GM18526 (cell line): ENCODE measurements around the gene SCGB1C2.
"Not testable (repeated sequence)": the region's sequence is repeated elsewhere in the genome, so short reads cannot be mapped to it uniquely, and the experiment has no call there.

Experiments used
- POLR2A ChIP-seq: IDR thresholded peaks from 3 replicates; pipeline ENCODE4 v1.6.1; 2011; ENCODE audit not compliant: insufficient read length; ENCODE audit errors: extremely low read depth

SCGB1C2 gene

DNA sequence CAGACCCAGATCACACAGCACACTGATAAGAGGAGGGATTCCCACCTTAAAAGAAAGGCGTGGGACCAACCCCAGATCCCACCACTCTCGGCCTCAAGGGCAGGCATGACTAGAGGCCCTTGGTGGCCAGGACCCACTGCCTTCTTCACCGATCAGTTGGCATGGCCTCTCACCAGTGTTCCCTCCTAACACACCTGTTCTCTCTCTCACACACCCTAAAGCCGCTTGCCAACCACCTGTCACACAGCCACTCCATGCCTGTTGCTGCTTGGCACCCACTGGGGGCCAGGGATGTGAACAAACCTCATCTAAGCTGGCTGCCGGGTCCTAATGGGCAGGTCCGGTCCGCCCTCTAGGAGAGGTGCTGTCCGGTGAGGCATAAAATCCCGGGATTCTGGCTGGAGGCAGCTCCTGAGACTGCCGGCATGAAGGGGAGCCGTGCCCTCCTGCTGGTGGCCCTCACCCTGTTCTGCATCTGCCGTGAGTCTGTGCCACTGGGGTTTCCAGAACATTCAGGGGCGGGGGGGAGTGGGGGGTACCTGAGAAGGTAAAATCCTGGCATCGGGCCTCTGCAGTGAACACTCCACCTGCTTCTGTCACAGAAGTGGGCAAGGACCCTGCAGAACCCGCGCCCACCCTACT lies at the start of gene SCGB1C2:
SCGB1C2 (plus strand) TSS at position 404 of the 642 bp plus-strand sequence; CDS start at position 426, 22 bp downstream.
- TF ChIP-seq POLR2A, result not testable (repeated sequence)

- TF ChIP-seq POLR2A, result no peak
Observed at GRCh38 chr17:142102-142661, 4.8 kb downstream of the SCGB1C2 start.

DNA sequence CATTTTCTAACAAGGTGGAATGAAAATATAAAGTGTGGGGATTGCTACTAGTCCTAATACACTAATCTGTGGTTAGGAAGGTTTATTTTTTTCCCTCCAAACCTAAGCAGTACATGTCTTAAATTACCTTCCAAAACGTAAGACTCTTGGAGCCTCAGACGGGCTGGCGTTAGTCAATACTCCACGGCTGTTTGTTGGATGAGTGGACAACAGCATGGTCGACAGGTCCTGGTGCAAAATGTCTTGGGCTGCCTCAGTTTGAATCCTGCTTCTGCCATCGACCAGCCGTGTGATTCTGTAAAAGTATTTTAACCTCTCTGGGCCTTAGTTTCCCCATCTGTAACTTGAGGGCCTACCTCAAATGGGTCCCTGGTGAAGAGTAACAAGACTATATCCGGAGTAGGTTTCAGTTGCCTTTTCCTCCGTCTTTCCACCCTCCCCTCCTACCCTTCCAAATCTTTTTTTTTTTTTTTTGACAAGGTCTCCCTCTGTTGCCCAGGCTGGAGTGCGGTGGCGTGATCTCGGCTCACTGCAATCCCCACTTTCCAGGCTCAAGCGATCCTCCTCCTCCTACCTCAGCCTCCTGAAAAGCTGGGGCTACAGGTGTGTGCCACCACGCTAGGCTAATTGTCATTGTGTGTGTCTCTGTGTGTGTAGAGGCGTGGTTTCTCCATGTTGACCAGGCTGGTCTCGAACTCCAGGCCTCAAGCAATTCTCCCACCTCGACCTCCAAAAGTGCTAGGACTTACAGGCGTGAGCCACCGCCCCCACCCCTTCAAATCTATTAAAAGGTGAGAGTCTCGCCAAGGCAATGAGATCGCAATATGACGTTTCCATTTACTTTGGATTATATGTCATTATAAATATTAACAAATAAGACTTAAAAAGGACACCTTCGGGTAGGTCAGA lies 5.8 kb downstream of the SCGB1C2 start:
- no peak for TF ChIP-seq POLR2A

DNA sequence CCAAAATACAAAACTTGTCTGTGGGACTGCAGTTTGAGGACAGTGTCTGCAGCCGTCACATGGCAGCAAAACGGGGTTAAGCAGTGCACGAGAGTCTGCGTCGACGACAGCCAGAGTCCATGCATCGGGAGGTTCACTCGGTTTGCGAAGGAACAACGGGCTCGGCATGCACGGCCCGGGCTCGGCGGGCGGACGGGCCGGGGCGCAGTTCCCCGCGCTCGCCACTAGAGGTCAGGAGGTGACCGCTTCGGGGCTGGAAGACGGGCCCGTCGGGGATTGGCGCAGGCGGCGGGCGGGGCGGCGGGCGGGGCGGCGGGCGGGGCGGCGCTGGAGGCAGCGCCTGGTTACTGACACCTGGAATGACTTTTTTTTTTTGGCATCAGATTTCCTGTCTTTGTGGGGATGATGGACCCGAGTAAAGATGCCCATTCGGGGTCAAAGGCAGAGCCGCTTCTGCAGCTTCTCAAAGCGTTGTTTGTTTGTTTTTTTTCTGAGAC lies 6.5 kb downstream of the SCGB1C2 start:
- no peak for TF ChIP-seq POLR2A

GRCh38 chr17:144936-145670 lies 7.7 kb downstream of the SCGB1C2 start:
- no peak for TF ChIP-seq POLR2A

GRCh38 chr17:145671-146541 lies 8.5 kb downstream of the SCGB1C2 start:
- TF ChIP-seq POLR2A, result no peak

GRCh38 chr17:146546-146945 lies 9.2 kb downstream of the SCGB1C2 start:
- no peak for TF ChIP-seq POLR2A

- TF ChIP-seq POLR2A, result no peak
Observed at GRCh38 chr17:146983-147761, 9.8 kb downstream of the SCGB1C2 start.

DNA sequence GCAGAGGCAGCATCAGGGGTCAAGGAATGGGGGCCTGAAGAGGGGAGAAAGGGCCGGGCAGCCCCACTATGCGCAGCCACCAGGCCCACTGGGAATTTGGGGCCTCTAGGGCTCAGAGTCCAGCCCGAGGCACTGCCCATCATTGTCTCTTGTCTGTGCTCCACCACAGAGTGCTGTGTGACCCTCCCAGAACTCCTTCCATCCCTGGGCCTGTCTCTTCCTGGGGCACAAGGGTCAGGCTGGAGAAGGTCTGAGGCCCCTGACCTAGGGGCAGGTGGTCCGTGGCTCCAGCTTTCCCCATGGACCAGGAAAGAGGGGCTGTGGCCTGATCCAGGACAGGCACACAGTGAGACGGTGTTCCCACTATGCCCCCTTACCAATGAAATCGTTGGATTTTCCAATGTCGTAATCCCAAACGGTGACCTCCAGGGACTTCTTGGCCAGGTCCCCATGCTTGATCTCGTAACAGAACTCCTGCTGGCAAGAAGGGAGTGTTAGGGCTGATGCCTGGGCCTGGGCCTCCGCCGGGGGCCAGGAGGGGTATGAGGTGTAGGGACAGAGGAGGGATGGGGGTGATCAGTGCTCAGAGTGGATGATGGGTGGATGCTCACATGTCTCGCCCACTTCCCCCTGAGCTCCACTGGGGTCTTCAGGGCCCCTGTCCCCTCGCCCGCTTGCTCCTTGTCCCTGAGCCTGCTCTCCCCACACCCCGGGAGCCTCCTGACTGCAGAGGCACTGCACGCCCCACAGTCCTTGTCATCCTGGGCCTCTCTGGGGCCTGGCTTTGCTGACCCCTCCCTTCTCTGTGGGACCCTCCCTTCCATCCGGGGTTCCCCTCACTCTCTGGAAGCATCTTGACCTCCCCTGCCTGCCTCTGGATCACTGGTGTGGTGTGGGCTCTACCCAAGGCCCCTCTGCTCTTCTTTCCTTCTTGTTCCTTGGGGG lies 10.7 kb downstream of the SCGB1C2 start:
- no peak for TF ChIP-seq POLR2A

- TF ChIP-seq POLR2A, result no peak
Observed at GRCh38 chr17:148757-149156, 11.4 kb downstream of the SCGB1C2 start.

GRCh38 chr17:149231-149630 lies 11.9 kb downstream of the SCGB1C2 start:
- no peak for TF ChIP-seq POLR2A

GRCh38 chr17:149897-150584 lies 12.7 kb downstream of the SCGB1C2 start:
- TF ChIP-seq POLR2A, result no peak
